ENCODE measurements around the gene PYCR2. TPM values are rescaled to one million over a fixed set of nuclear protein-coding genes. Genes with fewer than 3 reads are reported as not detected.

Gene PYCR2
- total RNA-seq, 2 experiments from 2014 or later, result 103 to 106 TPM

DNA sequence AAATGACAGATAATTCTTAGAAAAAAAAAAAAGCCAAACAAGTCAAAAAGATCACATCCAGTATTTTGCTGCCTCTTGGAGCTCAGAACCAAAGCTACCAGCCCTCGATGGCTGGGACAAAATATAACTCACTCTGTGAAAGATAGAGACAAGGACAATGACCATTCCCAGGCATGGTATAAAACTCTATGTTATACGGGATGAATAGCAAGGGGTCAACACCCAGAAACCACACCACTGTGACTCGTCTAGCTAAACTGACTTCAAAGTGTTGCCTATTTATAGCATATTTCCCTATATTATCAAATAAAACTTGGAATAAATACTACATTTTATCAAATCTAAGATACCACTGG is 52.0 kb downstream of the PYCR2 start:
- H3K4me3 Mint-ChIP-seq, result no peak overlapping the region
- CTCF ChIA-PET, result interaction anchor here (0.7 to 2.1 kb wide), 4 partner anchors 10 to 94 kb away, joined by 3 to 9 read pairs (median 6); partner anchors contain the start of genes SRP9 and TMEM63A
- peaks cover 33% of the 10 kb centered on the region for H3K4me1 Mint-ChIP-seq
- H3K9me3 Mint-ChIP-seq (ENCODE audit: low read depth), result no peaks in the 10 kb centered on the region
- H3K36me3 Mint-ChIP-seq, result peaks cover 40% of the 10 kb centered on the region
- H3K27me3 Mint-ChIP-seq, result no peaks in the 10 kb centered on the region
- no peak overlapping the region for H3K27ac Mint-ChIP-seq
- DNase-seq (no peak), ATAC-seq (no peak)

DNA sequence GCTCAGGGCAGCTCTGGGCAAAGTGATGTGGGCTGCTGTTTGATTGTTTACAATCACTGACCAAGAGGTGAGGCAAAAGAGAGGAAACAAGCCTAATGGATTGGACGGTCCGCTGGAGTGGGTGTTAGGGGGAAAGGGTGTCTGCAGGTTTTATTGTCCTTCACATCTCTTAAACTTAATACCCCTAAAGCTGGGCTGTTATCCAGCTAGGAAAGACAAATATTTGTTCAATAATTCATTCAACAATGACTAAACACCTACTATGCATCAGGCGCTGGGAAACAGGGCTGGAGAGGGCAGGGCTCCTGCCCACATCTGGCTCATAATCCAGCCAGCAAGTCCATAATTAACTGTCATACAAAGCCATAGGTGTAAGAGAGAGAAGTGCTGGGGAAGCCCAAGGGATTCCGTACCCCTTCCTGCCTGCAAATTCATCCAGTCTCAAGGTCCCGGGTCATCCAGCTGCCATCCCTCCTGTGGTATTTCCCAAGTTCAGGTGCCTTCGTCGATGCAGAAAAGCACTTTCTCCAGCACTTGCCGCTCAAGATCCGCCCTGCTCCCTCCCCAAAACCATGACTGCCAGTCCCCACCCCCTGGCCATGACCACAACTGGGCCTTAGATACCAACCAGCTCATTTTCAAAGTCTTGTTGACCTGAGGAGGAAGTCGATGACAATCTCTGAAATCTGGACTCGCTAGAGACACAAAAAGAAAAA is 52.5 kb downstream of the PYCR2 start:
- H3K4me1 Mint-ChIP-seq, result peaks cover 38% of the 10 kb centered on the region
- ATAC-seq, result no peak
- no peaks in the 10 kb centered on the region for H3K9me3 Mint-ChIP-seq (ENCODE audit: low read depth)
- H3K27me3 Mint-ChIP-seq, result no peaks in the 10 kb centered on the region
- CTCF ChIA-PET, result interaction anchor here (0.7 to 2.1 kb wide), 5 partner anchors 8 to 93 kb away, joined by 3 to 9 read pairs (median 6); partner anchors contain the start of genes SRP9 and TMEM63A
- H3K4me3 Mint-ChIP-seq, result no peak overlapping the region
- H3K36me3 Mint-ChIP-seq, result peaks cover 39% of the 10 kb centered on the region
- DNase-seq, result no peak
- H3K27ac Mint-ChIP-seq, result no peak overlapping the region

DNA sequence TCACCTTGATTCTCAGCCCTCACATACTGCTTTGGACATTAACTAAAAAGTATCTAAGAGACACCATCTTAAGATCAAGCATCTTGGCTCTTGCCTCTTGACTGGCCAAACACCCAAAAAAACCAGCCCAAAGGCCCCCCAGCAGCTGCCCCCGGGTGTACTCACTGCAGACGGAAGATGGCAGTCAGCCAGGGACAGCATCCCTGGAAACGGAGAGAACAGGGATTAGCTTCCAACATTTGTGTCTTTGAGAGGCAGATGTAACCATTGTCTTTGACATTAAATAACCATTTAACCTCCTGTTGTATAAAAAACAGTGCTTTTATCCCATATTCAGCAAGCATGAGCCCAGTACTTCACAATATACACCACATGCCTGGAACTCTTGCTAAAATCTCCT is 53.1 kb downstream of the PYCR2 start:
- H3K9me3 Mint-ChIP-seq (ENCODE audit: low read depth), result no peaks in the 10 kb centered on the region
- H3K36me3 Mint-ChIP-seq, result peaks cover 40% of the 10 kb centered on the region
- no peak overlapping the region for H3K4me3 Mint-ChIP-seq
- no peak overlapping the region for H3K27ac Mint-ChIP-seq
- ATAC-seq (no peak), DNase-seq (no peak)
- H3K27me3 Mint-ChIP-seq, result no peaks in the 10 kb centered on the region
- H3K4me1 Mint-ChIP-seq, result peaks cover 38% of the 10 kb centered on the region
- CTCF ChIA-PET, result interaction anchor here (1.4 to 2.1 kb wide), 4 partner anchors 9 to 93 kb away, joined by 5 to 9 read pairs (median 6); partner anchors contain the start of genes SRP9 and TMEM63A

Small RNAs within 50 kb of the gene (microRNA-seq; reads per million reads assigned to microRNA genes)
- 3.4 reads per million for gene MIR6741

Other genes starting within 250 kb of the PYCR2 start
- gene SRP9, start 146.4 kb downstream of the PYCR2 start, total RNA-seq, result 100 to 1,000 TPM; 198 to 225 TPM
- under 1 TPM; 0.68 to 0.85 TPM for gene EPHX1, start 114.1 kb downstream of the PYCR2 start, total RNA-seq
- 10 to 100 TPM; 50.4 to 58.7 TPM for gene TMEM63A, start 41.9 kb downstream of the PYCR2 start, total RNA-seq
- gene LEFTY1, start 35.1 kb downstream of the PYCR2 start, total RNA-seq, result not detected
- not detected for gene LEFTY2, start 17.0 kb upstream of the PYCR2 start, total RNA-seq
- 10 to 100 TPM; 16.6 to 20.9 TPM for gene SDE2, start 75.1 kb upstream of the PYCR2 start, total RNA-seq
- 100 to 1,000 TPM; 384 to 451 TPM for gene H3-3A, start 138.5 kb upstream of the PYCR2 start, total RNA-seq